NB4 (cell line): Measurements from ENCODE around the gene PIGT.

Experiments used
- CTCF ChIP-seq: IDR thresholded peaks from one replicate; pipeline ENCODE4 v1.5.1; 2012; ENCODE audit warnings: low read depth, low read length
- MAX ChIP-seq: IDR thresholded peaks from 2 replicates; pipeline ENCODE4 v1.6.1; 2011; ENCODE audit warnings: low read depth, low read length

GRCh38 chr20:45463709-45464108, 47.8 kb downstream of the PIGT start:
- no peak for TF ChIP-seq CTCF
- TF ChIP-seq MAX = no peak
